Activated CD8-positive, alpha-beta memory T cell treated with anti-CD3 and anti-CD28 coated beads, Interleukin-2, amount 10 ng/mL, durations not matched to agents 7 days and 5 days (primary cell): ENCODE measurements around the gene RETREG2. TPM values are rescaled to one million over a fixed set of nuclear protein-coding genes. Genes with fewer than 3 reads are reported as not detected.

Source experiments
- ATAC-seq: fragments of 150-1000 bp; cut with Tn5 transposase; one replicate; pipeline ENCODE4 v1.10.0; 2021; ENCODE audit warnings: moderate library complexity
- CTCF ChIA-PET: fragments of 350-600 bp; sonication (Branson Sonifier 250); formaldehyde crosslinking; loops from one replicate; lab custom pipeline; 2021; ENCODE audit warnings: antibody characterized with exemption; lab: Charles Lee
- DNase-seq: peaks from one replicate; pipeline ENCODE4 v3.0.0-alpha.2; 2020
- H3K27ac Mint-ChIP-seq: one replicate; pipeline ENCODE4 v1.8.0; 2021; ENCODE audit warnings: mild to moderate bottlenecking, mixed read lengths
- H3K27me3 Mint-ChIP-seq: one replicate; pipeline ENCODE4 v1.8.0; 2021; ENCODE audit warnings: mixed read lengths
- H3K36me3 Mint-ChIP-seq: one replicate; pipeline ENCODE4 v1.8.0; 2021; ENCODE audit warnings: mild to moderate bottlenecking, mixed read lengths
- H3K4me1 Mint-ChIP-seq: one replicate; pipeline ENCODE4 v1.8.0; 2021; ENCODE audit warnings: mixed read lengths
- H3K4me3 Mint-ChIP-seq: one replicate; pipeline ENCODE4 v1.8.0; 2021; ENCODE audit warnings: mild to moderate bottlenecking, moderate library complexity, mixed read lengths
- H3K9me3 Mint-ChIP-seq: one replicate; pipeline ENCODE4 v1.8.0; 2022; ENCODE audit warnings: low read depth, mixed read lengths
- total RNA-seq, 2 experiments: library from RNA; stranded (reverse); gene quantifications; one replicate each; pipeline ENCODE4 v1.2.3, GENCODE V29; 2021

Gene RETREG2
- total RNA-seq, 2 experiments from 2014 or later, result 95.8 to 110 TPM

DNA sequence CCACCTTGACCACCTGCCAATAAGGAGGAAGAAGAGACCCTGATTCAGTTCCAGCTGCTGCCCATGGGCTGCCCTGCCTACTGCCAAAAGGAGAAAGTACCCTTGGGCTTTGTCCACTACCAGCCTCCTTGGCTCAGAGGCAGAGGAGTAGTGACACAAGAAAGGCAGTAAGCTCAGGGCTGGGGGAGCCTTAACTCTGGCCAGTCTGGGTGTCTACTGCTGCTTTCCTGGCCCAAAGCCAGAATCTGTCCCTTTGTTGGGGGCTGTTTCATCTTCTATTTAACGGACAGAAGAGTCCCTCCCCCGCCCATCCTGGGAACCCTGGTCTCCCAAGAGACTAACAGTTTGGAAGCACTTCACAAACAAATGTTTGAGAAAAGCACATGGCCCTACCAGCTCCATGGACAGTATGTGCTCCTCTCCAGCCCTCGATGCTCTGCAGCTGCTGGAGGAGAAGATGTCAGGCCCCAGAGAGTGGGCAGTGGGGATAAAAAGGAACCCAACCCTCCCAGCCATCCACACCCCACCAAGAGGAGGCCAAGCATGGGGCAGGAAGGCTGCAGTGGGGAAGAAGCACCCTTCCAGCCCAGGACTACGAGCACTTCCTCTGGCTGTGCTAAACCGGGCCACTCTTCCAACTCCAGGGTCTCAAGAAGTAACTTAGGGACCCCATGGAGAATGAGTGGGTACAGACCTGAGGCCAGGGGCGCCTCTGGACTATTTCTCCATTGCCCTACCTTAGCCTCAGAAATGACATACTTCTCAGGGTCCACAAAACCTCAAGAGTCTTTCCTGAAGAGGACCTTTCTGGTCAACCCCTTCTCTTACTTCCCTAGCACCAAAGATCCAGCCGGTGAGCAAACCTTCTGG is 50.2 kb downstream of the RETREG2 start:
- Mint-ChIP-seq H3K9me3 (no peaks in the 10 kb centered on the region), H3K27ac (peak overlapping the region; percentile 81), H3K4me3 (peak overlapping the region; percentile 98), H3K4me1 (peaks cover 61% of the 10 kb centered on the region), H3K36me3 (peaks cover 51% of the 10 kb centered on the region), H3K27me3 (no peaks in the 10 kb centered on the region)
- CTCF ChIA-PET, result interaction anchor here (1.1 to 3.3 kb wide), 14 partner anchors 11 to 381 kb away, joined by 3 to 24 read pairs (median 7); partner anchors contain the start of genes ABCB6, GLB1L, STK16 and TUBA4B
- DNase-seq (no peak), ATAC-seq (no peak)

DNA sequence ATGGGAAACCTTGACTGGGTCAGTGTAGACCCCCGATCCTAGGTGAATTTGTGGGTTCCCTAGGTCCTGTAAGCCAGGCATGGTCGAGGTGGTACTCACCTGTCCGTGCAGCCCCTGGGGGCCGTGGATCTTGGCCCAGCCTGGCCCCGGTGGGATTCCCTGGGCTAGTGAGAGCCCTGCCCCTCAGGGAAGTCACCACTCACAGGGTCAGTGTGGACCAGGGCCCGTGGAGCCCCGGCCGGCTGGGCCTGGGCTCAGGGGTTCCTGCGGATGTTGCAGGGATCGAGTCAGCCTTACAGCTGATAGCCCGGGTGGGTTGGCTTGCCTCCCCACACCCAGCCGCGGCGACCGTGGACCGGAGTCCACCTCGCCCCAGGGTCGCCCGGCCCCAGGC is 50.8 kb downstream of the RETREG2 start:
- Mint-ChIP-seq H3K27me3 (no peaks in the 10 kb centered on the region), H3K4me1 (peaks cover 65% of the 10 kb centered on the region), H3K36me3 (peaks cover 52% of the 10 kb centered on the region), H3K9me3 (no peaks in the 10 kb centered on the region), H3K27ac (peak overlapping the region; percentile 81), H3K4me3 (peak overlapping the region; percentile 98)
- DNase-seq (no peak), ATAC-seq (no peak)
- CTCF ChIA-PET, result interaction anchor here (1.0 to 3.3 kb wide), 14 partner anchors 11 to 382 kb away, joined by 3 to 24 read pairs (median 8); partner anchors contain the start of genes ABCB6, CNPPD1, GLB1L and STK16

DNA sequence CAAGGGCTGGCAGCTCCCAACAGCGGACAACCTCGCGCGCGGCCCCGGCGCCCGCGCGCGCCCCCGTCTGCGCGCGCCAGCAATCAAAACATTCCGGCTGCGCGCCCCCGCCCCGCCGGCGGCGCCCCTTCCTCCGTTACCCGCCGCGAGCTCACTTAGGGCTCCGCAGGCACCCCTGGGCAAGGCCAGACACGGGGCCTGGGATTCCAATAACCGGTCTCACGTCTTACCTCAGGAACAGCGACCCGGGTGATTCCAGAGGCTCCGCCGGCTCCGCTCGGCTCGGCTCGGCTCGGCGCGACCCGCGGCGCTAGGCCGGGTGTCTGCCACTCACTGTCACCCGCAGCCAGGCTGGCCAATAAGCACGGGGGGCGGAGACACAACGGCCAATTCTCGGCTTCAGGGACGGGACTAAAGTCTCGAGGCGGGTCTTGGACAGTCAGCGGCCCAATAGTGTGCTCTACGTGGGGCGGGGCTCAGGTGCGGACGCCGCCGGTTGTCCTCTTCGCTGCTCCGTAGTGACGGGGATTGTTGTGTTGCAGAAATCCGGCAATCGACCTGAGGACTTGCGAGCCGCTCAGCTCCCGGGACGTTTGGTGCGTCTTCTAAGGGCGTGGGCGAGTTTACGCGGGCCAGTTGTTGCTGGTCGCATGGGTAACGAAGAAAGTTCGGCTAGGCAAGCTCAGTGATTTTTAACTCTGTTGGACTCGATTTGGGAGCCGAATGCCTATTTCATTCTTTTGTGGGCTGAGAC is 51.4 kb downstream of the RETREG2 start, which contains the start of the genes ANKZF1 and ATG9A:
TSS of gene ANKZF1 (plus strand) at position 502 of the 754 bp plus-strand sequence. CDS start 452 bp downstream, outside the sequence.
TSS of gene ATG9A (minus strand) at position 332 of the 754 bp plus-strand sequence. CDS start 1,612 bp downstream, outside the sequence.
- Mint-ChIP-seq H3K4me1 (peaks cover 65% of the 10 kb centered on the region), H3K9me3 (no peaks in the 10 kb centered on the region), H3K36me3 (peaks cover 54% of the 10 kb centered on the region), H3K4me3 (peak within 1 kb of the TSS; percentile 98), H3K27ac (peak within 1 kb of the TSS; percentile 95), H3K27me3 (no peaks in the 10 kb centered on the region)
- peak; percentile 98 for ATAC-seq
- peak; percentile 100 for DNase-seq
- CTCF ChIA-PET, result interaction anchor here (0.7 to 3.3 kb wide), 19 partner anchors 10 to 382 kb away, joined by 3 to 24 read pairs (median 7); partner anchors contain the start of genes ABCB6, CNPPD1, GLB1L and NHEJ1

DNA sequence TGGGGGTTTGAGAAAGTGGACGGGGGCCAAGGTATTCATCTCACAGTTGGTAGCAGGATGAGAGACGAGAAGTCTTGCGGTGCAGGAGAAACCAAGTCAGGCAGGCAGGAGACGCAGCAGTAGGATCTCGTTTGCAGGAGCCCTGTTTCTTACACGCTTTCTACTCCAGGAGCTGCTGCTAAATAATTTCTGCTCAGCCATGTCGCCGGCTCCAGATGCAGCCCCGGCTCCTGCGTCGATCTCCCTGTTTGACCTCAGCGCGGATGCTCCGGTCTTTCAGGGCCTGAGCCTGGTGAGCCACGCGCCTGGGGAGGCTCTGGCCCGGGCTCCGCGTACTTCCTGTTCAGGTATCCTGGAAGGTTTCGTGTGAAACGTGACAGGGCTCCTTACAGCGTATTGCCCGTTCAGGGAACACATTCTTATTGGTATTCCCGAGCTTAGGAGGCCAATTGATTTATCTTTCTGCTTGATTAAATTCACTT is 52.0 kb downstream of the RETREG2 start:
- Mint-ChIP-seq H3K27me3 (no peaks in the 10 kb centered on the region), H3K4me1 (peaks cover 63% of the 10 kb centered on the region), H3K36me3 (peaks cover 51% of the 10 kb centered on the region), H3K4me3 (peak overlapping the region; percentile 98), H3K27ac (peak overlapping the region; percentile 95), H3K9me3 (no peaks in the 10 kb centered on the region)
- CTCF ChIA-PET, result interaction anchor here (0.7 to 3.3 kb wide), 17 partner anchors 9 to 70 kb away, joined by 3 to 24 read pairs (median 8); partner anchors contain the start of genes ABCB6, GLB1L, NHEJ1 and STK16
- ATAC-seq, result peak; percentile 14
- peak; percentile 73 for DNase-seq

DNA sequence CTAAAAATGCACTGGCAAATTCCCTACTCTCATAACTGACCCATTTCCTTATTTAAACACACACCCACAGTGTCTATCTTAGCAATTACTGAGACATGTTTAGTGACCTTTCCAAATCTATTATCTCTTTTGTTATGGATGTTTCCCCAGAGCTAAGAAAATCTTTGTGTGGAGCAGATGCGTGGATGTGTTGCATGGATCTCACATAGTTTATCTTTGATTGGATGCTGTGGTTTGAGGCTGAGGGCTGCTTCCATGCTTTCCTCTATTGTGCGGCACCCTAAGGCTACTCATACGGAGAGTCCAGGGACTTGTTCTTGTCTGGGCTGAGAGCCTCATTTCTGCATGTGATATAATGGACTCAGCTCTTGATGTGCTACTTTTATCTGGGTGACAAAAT is 56.3 kb downstream of the RETREG2 start:
- no peak for DNase-seq
- H3K9me3 Mint-ChIP-seq, result no peaks in the 10 kb centered on the region
- H3K27me3 Mint-ChIP-seq, result no peaks in the 10 kb centered on the region
- peaks cover 33% of the 10 kb centered on the region for H3K4me1 Mint-ChIP-seq
- peaks cover 54% of the 10 kb centered on the region for H3K36me3 Mint-ChIP-seq
- CTCF ChIA-PET, result interaction anchor here (0.8 kb wide), 1 partner anchor 20 kb away, joined by 3 read pairs; no protein-coding TSS in a partner anchor
- no peak overlapping the region for H3K27ac Mint-ChIP-seq
- no peak for ATAC-seq
- no peak overlapping the region for H3K4me3 Mint-ChIP-seq

Other genes starting within 250 kb of the RETREG2 start
- not detected for gene CDK5R2, start 218.6 kb upstream of the RETREG2 start, total RNA-seq
- gene FEV, start 193.1 kb upstream of the RETREG2 start, total RNA-seq, result not detected
- not detected for gene CRYBA2, start 184.9 kb upstream of the RETREG2 start, total RNA-seq
- gene CFAP65, start 136.8 kb upstream of the RETREG2 start, total RNA-seq, result not detected
- gene IHH, start 117.4 kb upstream of the RETREG2 start, total RNA-seq, result not detected
- 10 to 100 TPM; 14.4 to 19.4 TPM for gene NHEJ1, start 17.5 kb upstream of the RETREG2 start, total RNA-seq
- 1 to 10 TPM; 2.6 to 3.2 TPM for gene SLC23A3, start 8.2 kb upstream of the RETREG2 start, total RNA-seq
- 10 to 100 TPM; 66.9 to 72.0 TPM for gene CNPPD1, start 1.4 kb upstream of the RETREG2 start, total RNA-seq
- 10 to 100 TPM; 60.2 to 60.6 TPM for gene ZFAND2B, start 28.5 kb downstream of the RETREG2 start, total RNA-seq
- 10 to 100 TPM; 12.6 to 15.2 TPM for gene ABCB6, start 40.7 kb downstream of the RETREG2 start, total RNA-seq
- 10 to 100 TPM; 56.6 to 60.7 TPM for gene ATG9A, start 51.4 kb downstream of the RETREG2 start, total RNA-seq
- 100 to 1,000 TPM in 1 of 2 experiments, 10 to 100 TPM in 1; 89.4 to 105 TPM for gene ANKZF1, start 51.5 kb downstream of the RETREG2 start, total RNA-seq
- gene GLB1L, start 67.2 kb downstream of the RETREG2 start, total RNA-seq, result 1 to 10 TPM; 4.3 to 4.9 TPM
- 10 to 100 TPM; 37.3 to 41.7 TPM for gene STK16, start 67.2 kb downstream of the RETREG2 start, total RNA-seq
- not detected for gene TUBA4B, start 75.0 kb downstream of the RETREG2 start, total RNA-seq
- gene TUBA4A, start 75.6 kb downstream of the RETREG2 start, total RNA-seq, result 100 to 1,000 TPM; 244 to 337 TPM
- gene DNAJB2, start 101.1 kb downstream of the RETREG2 start, total RNA-seq, result 10 to 100 TPM; 48.2 to 49.0 TPM
- gene PTPRN, start 131.1 kb downstream of the RETREG2 start, total RNA-seq, result under 1 TPM in 1 of 2 experiments, not detected in 1; 0.28 TPM
- gene RESP18, start 154.5 kb downstream of the RETREG2 start, total RNA-seq, result not detected
- 10 to 100 TPM; 60.3 to 64.8 TPM for gene DNPEP, start 209.6 kb downstream of the RETREG2 start, total RNA-seq
- not detected for gene DES, start 240.1 kb downstream of the RETREG2 start, total RNA-seq